GM12878 (cell line): ENCODE measurements around the gene SLC12A9. TPM values are rescaled to one million over a fixed set of nuclear protein-coding genes. Genes with fewer than 3 reads are reported as not detected.

Experiments
- BHLHE40 ChIP-seq, 2 experiments: fragments of 450-650 bp in 1 of 2; IDR thresholded peaks; 2 replicates each; pipeline ENCODE4 v1.6.1; 2011 to 2017; ENCODE audit warnings: low read depth in 2 of 2, borderline replicate concordance in 1 of 2, improper control_type of control experiment in 1 of 2, low read length in 1 of 2, mild to moderate bottlenecking in 1 of 2
- CREM ChIP-seq: IDR thresholded peaks from 2 replicates; pipeline ENCODE4 v1.6.1; 2014; ENCODE audit warnings: antibody characterized with exemption, low read depth
- HDGF ChIP-seq: fragments of 450-650 bp; IDR thresholded peaks from 2 replicates; pipeline ENCODE4 v1.6.1; 2016; ENCODE audit warnings: antibody characterized with exemption
- KDM1A ChIP-seq: fragments of 200-600 bp; sonication (generic); IDR thresholded peaks from 2 replicates; pipeline ENCODE4 v1.6.1; 2016; ENCODE audit warnings: borderline replicate concordance
- KLF5 ChIP-seq: fragments of 450-650 bp; IDR thresholded peaks from 2 replicates; pipeline ENCODE4 v1.6.1; 2014; ENCODE audit warnings: mild to moderate bottlenecking; ENCODE audit not compliant: partially characterized antibody
- SKIL ChIP-seq: fragments of 450-650 bp; IDR thresholded peaks from 2 replicates; pipeline ENCODE4 v1.6.1; 2017; ENCODE audit warnings: mild to moderate bottlenecking, low read depth, inconsistent platforms; ENCODE audit not compliant: poor library complexity, severe bottlenecking
- SMARCA5 ChIP-seq: fragments of 450-650 bp; IDR thresholded peaks from 2 replicates; pipeline ENCODE4 v1.6.1; 2017; ENCODE audit warnings: mild to moderate bottlenecking
- SMC3 ChIP-seq: IDR thresholded peaks from 2 replicates; pipeline ENCODE4 v1.6.1; 2011; ENCODE audit warnings: low read length, improper control_type of control experiment, borderline replicate concordance
- ZBTB40 ChIP-seq: fragments of 450-650 bp; IDR thresholded peaks from 2 replicates; pipeline ENCODE4 v1.6.1; 2016; ENCODE audit warnings: mild to moderate bottlenecking, moderate library complexity, borderline replicate concordance
- polyA plus RNA-seq, 11 experiments: library from polyadenylated mRNA; depleted of rRNA in 4 of 11; unstranded in 6 of 11; stranded (reverse) in 5 of 11; fragments of >200 nt; fragmentation: Nextera tagmentation in 4 of 11; fragmentation: Illumina TruSeq in 1 of 11; extraction: Ambion mirVana in 4 of 11; extraction: Trizol in 1 of 11; gene quantifications; 1 replicate in 1 of 11; 2 replicates in 10 of 11; pipeline versions ENCODE4 v1.2.1 to v1.2.3, GENCODE V29; 2011 to 2016; ENCODE audit warnings: inconsistent platforms in 2 of 11, missing spikeins in 2 of 11, low read depth in 1 of 11
- total RNA-seq, 4 experiments: library from RNA; depleted of rRNA in 3 of 4; stranded (reverse); fragments of >200 nt in 3 of 4; fragmentation: Illumina TruSeq in 1 of 4; extraction: Trizol in 1 of 4; gene quantifications; 2 replicates each; pipeline versions ENCODE4 v1.2.1 to v1.2.3, GENCODE V29; 2013 to 2021

The SLC12A9 gene
- total and polyA plus RNA-seq, 10 of the 15 experiments (the other 5 are each of a cell fraction or from before 2014, with no cell fraction given): 0.24 to 18.5 (median 9.4) TPM

- TF ChIP-seq ZBTB40: no peak
- TF ChIP-seq HDGF: no peak
- no peak for TF ChIP-seq SMARCA5
- no peak for TF ChIP-seq KDM1A
- no peak for TF ChIP-seq CREM
- TF ChIP-seq BHLHE40 (IDR thresholded peaks at IDR 0.05; ENCODE audit: borderline replicate concordance in 1 of 2, low read depth in 2 of 2, low read length in 1 of 2): no peak
- no peak for TF ChIP-seq SMC3
- TF ChIP-seq SKIL: no peak
- no peak for TF ChIP-seq KLF5
These were observed 12.9 kb downstream of the SLC12A9 start (continued) for GRCh38 chr7:100865372-100865911.
